OCI-LY3 (cell line): Measurements from ENCODE around the gene MTMR2.

Experiments used
- H2AFZ ChIP-seq: fragments of 200-600, 300-600 bp; shearing (Covaris generic); 2 replicates; pipeline ENCODE4 v1.6.0; 2014; ENCODE audit warnings: antibody characterized with exemption, low read depth, low read length
- H3K27ac ChIP-seq: fragments of 200-600, 300-600 bp; sonication (generic); 2 replicates; pipeline ENCODE4 v1.5.1; 2014; ENCODE audit warnings: mild to moderate bottlenecking, low read length, moderate library complexity, mixed read lengths
- H3K27me3 ChIP-seq: fragments of 200-600, 300-600 bp; sonication (generic); 2 replicates; pipeline ENCODE4 v1.6.1; 2014; ENCODE audit warnings: low read depth, low read length, mixed read lengths
- H3K36me3 ChIP-seq: fragments of 200-600, 300-600 bp; sonication (generic); replicated peaks from 2 replicates; pipeline ENCODE3; 2014; ENCODE audit warnings: low read depth, low read length, mixed read lengths
- H3K4me1 ChIP-seq: fragments of 300-600, 200-600 bp; sonication (generic); 2 replicates; pipeline ENCODE4 v1.6.1; 2014; ENCODE audit warnings: low read length, mixed read lengths
- H3K4me2 ChIP-seq: fragments of 200-600, 300-600 bp; sonication (generic); 2 replicates; pipeline ENCODE4 v1.6.1; 2014; ENCODE audit warnings: low read length, mixed read lengths
- H3K4me3 ChIP-seq: fragments of 300-600, 200-600 bp; sonication (generic); 2 replicates; pipeline ENCODE4 v1.5.1; 2014; ENCODE audit warnings: antibody characterized with exemption, mild to moderate bottlenecking, low read length, moderate library complexity
- H3K79me2 ChIP-seq: fragments of 300-600, 200-600 bp; shearing (Covaris generic); 2 replicates; pipeline ENCODE4 v1.6.1; 2014; ENCODE audit warnings: mild to moderate bottlenecking, low read length, mixed read lengths
- H3K9ac ChIP-seq: fragments of 300-600, 200-600 bp; shearing (Covaris generic); 2 replicates; pipeline ENCODE4 v1.6.0; 2014; ENCODE audit warnings: mild to moderate bottlenecking, low read length, moderate library complexity
- H3K9me3 ChIP-seq: fragments of 200-600, 300-600 bp; shearing (Covaris generic); 2 replicates; pipeline ENCODE4 v1.6.1; 2014; ENCODE audit warnings: low read length, mixed read lengths; ENCODE audit not compliant: insufficient read depth
- H4K20me1 ChIP-seq: fragments of 200-600, 300-600 bp; sonication (generic); 2 replicates; pipeline ENCODE4 v1.6.1; 2016; ENCODE audit warnings: low read length, mixed read lengths; ENCODE audit not compliant: insufficient read depth
- EZH2phosphoT487 ChIP-seq: fragments of 200-600 bp; shearing (Covaris generic); IDR thresholded peaks from 2 replicates; pipeline ENCODE4 v1.6.1; 2018; ENCODE audit warnings: antibody characterized with exemption, mixed run types, low read depth
- TF ChIP-seq, protein P1 (sequence below): fragments of 200-600, 300-600 bp; sonication (generic); IDR thresholded peaks from 2 replicates; pipeline ENCODE4 v1.5.1; 2014; ENCODE audit warnings: antibody characterized with exemption, low read length, low read depth

Gene MTMR2

DNA sequence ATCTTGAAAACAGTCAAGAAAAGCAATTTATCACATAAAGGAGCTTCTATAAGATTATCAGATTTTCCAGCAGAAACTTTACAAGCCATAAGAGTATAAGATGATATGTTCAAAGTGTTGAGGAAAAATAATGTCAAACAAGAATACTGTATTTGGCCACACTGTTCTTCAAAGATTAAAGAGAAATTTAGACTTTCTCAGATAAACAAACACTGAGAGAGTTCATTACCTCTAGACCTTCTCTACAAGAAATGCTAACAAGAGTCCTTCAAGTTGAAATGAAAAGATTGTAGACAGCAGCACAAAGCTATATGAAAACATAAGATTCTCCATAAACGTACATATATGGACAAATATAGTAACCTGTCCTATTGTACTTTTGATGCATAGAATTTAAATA, 8.0 kb upstream of the MTMR2 start:
- no peak overlapping the region for H2AFZ ChIP-seq
- no peaks in the 10 kb centered on the region for H3K27me3 ChIP-seq

DNA sequence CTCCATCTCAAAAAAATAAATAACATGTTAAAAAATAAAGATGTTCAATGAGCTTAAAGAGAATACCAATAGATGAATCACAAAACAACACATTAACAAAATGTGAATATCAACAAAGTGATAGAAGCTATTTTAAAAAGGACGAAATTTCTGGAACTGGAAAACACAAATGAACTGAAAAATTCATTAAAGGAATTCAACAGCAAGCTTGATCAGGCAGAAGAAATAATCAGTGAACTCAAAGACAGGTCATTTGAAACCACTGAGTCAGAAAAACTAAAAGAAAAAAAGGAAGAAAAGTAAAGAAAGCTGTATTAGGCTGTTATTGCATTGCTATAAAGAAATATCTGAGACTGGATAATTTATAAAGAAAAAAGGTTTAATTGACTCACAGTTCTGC, 7.0 kb upstream of the MTMR2 start:
- Histone ChIP-seq H3K4me1 (no peaks in the 10 kb centered on the region), H3K9ac (no peak overlapping the region), H3K36me3 (no peaks in the 10 kb centered on the region), H3K4me3 (no peak overlapping the region), H4K20me1 (no peaks in the 10 kb centered on the region), H3K27me3 (no peaks in the 10 kb centered on the region), H3K79me2 (no peaks in the 10 kb centered on the region), H3K27ac (no peak overlapping the region), H3K9me3 (no peaks in the 10 kb centered on the region), H2AFZ (no peak overlapping the region), H3K4me2 (no peak overlapping the region)
- TF ChIP-seq, protein P1, sequence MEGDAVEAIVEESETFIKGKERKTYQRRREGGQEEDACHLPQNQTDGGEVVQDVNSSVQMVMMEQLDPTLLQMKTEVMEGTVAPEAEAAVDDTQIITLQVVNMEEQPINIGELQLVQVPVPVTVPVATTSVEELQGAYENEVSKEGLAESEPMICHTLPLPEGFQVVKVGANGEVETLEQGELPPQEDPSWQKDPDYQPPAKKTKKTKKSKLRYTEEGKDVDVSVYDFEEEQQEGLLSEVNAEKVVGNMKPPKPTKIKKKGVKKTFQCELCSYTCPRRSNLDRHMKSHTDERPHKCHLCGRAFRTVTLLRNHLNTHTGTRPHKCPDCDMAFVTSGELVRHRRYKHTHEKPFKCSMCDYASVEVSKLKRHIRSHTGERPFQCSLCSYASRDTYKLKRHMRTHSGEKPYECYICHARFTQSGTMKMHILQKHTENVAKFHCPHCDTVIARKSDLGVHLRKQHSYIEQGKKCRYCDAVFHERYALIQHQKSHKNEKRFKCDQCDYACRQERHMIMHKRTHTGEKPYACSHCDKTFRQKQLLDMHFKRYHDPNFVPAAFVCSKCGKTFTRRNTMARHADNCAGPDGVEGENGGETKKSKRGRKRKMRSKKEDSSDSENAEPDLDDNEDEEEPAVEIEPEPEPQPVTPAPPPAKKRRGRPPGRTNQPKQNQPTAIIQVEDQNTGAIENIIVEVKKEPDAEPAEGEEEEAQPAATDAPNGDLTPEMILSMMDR: no peak
- TF ChIP-seq EZH2phosphoT487: no peak

More for the DNA sequence above, 8.0 kb upstream of the MTMR2 start:
- Histone ChIP-seq H3K9me3 (no peaks in the 10 kb centered on the region), H3K27ac (no peak overlapping the region), H3K4me1 (no peaks in the 10 kb centered on the region), H4K20me1 (no peaks in the 10 kb centered on the region), H3K9ac (no peak overlapping the region), H3K4me3 (no peak overlapping the region), H3K36me3 (no peaks in the 10 kb centered on the region), H3K4me2 (no peak overlapping the region), H3K79me2 (no peaks in the 10 kb centered on the region)
- TF ChIP-seq, protein P1: no peak
- no peak for TF ChIP-seq EZH2phosphoT487

DNA sequence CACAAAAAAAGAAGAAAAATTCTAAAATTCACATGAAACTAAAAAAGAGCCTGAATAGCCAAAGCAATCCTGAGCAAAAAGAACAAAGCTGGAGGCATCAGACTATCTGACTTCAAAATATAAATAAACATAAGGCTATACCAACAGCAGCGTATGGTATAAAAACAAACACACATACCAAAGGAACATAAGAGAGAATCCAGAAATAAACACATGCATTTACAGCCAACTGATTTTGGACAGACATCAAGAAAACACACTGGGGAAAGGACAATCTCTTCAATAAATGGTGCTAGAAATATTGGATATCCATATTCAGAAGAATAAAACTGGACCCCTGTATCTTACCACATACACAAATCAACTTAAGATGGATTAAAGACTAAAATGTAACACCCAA, 2.8 kb upstream of the MTMR2 start:
- Histone ChIP-seq H3K9ac (no peak overlapping the region), H3K4me3 (no peak overlapping the region), H3K36me3 (no peaks in the 10 kb centered on the region), H2AFZ (no peak overlapping the region), H3K4me1 (peaks cover 11% of the 10 kb centered on the region), H3K27ac (no peak overlapping the region), H4K20me1 (no peaks in the 10 kb centered on the region), H3K4me2 (no peak overlapping the region), H3K79me2 (peaks cover 23% of the 10 kb centered on the region), H3K9me3 (no peaks in the 10 kb centered on the region), H3K27me3 (no peaks in the 10 kb centered on the region)
- TF ChIP-seq EZH2phosphoT487: no peak
- TF ChIP-seq, protein P1: no peak

DNA sequence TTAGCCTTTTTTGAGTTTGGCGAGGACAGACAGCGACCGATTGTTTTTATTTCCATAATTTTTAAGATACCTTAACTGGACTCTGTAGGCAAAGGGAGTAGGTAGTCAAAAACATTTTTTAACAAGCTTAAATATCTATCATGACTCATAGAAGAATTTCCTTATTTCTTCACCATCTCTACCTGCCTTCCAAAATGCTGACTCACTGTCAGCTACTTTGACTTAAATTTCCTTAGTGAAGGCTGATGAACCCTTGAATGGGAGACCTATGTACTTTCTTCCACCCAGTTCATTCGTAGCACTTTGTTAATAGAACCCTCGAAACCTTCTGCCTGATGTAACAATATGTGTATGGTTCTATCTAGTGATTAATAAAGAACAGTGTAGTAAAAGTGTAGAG, 1.1 kb upstream of the MTMR2 start:
- H3K9me3 ChIP-seq: no peaks in the 10 kb centered on the region
- no peak overlapping the region for H3K27ac ChIP-seq
- H3K4me2 ChIP-seq: peak overlapping the region; percentile 87
- H3K79me2 ChIP-seq: peaks cover 26% of the 10 kb centered on the region
- TF ChIP-seq EZH2phosphoT487: no peak
- TF ChIP-seq, protein P1: no peak
- no peaks in the 10 kb centered on the region for H3K27me3 ChIP-seq
- H2AFZ ChIP-seq: no peak overlapping the region
- H3K9ac ChIP-seq: peak overlapping the region; percentile 97
- H3K4me3 ChIP-seq: peak overlapping the region; percentile 100
- no peaks in the 10 kb centered on the region for H4K20me1 ChIP-seq
- peaks cover 11% of the 10 kb centered on the region for H3K4me1 ChIP-seq
- no peaks in the 10 kb centered on the region for H3K36me3 ChIP-seq
